ENCODE measurements around the gene OR8D2.
"Not testable (repeated sequence)": the region's sequence is repeated elsewhere in the genome, so short reads cannot be mapped to it uniquely, and the experiment has no call there.

The OR8D2 gene

DNA sequence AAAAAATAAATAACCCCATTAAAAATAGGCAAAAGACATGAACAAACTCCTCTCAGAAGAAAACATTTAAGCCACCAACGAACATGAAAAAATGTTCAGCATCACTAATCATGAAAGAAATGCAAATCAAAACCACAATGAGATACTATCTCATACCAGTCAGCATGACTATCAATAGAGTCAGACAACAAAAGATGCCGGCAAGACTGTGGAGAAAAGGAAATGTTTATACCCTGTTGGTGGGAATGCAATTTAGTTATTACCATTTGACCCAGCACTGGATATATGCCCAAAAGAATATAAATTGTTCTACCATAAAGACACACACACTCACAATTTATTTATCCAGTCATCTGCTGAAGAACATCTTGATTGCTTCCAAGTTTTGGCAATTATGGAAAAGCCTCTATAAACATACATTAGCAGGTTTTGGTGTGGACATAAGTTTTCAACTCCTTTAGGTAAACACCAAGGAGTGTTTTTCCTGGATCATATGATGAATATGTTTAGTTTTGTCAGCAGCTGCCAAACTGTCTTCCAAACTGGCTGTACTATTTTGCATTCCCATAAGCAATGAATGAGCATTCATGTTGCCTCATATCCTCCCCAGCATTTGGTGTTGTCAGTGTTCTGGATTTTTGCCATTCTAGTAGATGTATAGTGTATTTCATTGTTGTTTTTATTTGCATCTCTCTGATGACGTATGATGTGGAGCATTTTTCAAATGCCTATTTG lies 34.2 kb downstream of the OR8D2 start:
- DNase-seq (ENCODE audit: low read depth in 2 of 2) = no peak

DNA sequence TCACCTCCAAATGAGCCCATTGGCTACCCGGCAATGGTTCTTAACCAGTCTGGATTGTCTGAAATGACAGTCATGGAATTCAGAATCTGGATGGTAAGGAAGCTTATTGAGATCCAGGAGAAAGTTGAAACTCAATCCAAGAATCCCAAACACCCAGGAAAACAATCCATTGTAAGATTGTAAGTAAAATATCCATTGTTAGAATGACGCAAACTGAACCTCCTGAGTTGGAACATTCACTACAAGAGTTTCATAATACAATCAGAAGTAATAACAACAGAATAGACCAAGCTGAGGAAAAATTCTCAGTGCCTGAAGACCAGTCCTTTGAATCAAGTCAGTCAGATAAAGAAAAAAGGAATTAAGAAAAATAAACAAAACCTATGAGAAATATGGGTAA lies 41.7 kb downstream of the OR8D2 start:
- no peak for DNase-seq (ENCODE audit: low read depth in 2 of 2)

GRCh38 chr11:124277804-124278203 lies 42.2 kb downstream of the OR8D2 start:
- no peak for DNase-seq (ENCODE audit: low read depth in 2 of 2)

DNA sequence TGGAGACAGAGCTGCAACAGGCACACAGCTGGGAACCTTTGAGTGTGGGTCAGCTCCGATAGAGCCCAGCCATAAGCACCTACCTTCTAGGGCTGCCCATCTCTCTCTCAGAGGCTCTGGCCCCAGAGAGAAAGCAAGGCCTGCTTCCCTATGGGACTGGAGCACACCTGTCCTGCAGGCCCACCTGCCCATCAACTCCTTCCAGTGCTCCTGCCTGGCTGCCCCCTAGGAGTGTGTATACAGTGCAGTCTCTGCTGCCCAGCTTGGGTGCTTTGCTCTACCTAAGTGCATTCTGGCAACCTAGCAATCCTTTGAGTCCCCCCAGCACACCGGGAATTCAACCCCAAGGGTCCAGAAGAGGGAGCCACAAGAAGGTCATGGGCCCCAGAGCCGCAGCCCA lies 42.8 kb downstream of the OR8D2 start:
- DNase-seq (ENCODE audit: low read depth in 2 of 2) = no peak

- no peak for DNase-seq (ENCODE audit: low read depth in 2 of 2)
Measured at GRCh38 chr11:124276081-124276480, 43.9 kb downstream of the OR8D2 start.

DNA sequence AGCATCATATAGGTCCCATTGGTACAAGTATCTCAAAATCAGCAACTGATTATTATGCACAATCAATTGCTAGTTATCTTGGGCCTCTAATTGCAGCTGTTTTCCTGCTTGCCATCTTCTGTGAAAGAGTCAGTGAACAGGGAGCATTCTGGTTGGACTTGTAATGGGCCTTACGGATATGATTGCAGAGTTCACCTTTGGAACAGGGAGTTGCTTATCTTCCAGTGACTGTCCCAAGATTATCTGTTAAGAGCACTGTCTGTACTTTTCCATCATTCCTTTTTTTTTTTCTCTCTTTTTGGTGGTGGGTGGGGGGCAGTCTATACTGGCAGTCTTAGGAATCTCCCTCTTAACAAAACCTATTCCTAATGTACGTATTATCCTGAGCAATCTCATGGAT lies 46.0 kb downstream of the OR8D2 start:
- no peak for DNase-seq (ENCODE audit: low read depth in 2 of 2)

- not testable (repeated sequence) for DNase-seq (ENCODE audit: low read depth in 2 of 2)
Measured at GRCh38 chr11:124270886-124271285, 49.1 kb downstream of the OR8D2 start.

All from stimulated activated CD8-positive, alpha-beta memory T cell treated with anti-CD3 and anti-CD28 coated beads, Interleukin-2, amount 100 ng/mL, for 1 hour (primary cell).